Brain microvascular endothelial cell (primary cell): ENCODE results near the gene CFAP74.
"Not testable (repeated sequence)": the region's sequence is repeated elsewhere in the genome, so short reads cannot be mapped to it uniquely, and the experiment has no call there.

Source experiments
- DNase-seq: peaks from one replicate; pipeline ENCODE4 v3.0.0-alpha.2; 2020
- H3K27ac ChIP-seq: fragments of 250-450 bp; sonication (Bioruptor Pico); 2 replicates; pipeline ENCODE4 v1.5.1; 2020; ENCODE audit warnings: mild to moderate bottlenecking, moderate library complexity
- H3K27me3 ChIP-seq: fragments of 250-450 bp; sonication (Bioruptor Pico); replicated peaks from 2 replicates; pipeline ENCODE4 v1.5.1; 2020; ENCODE audit warnings: mild to moderate bottlenecking
- H3K36me3 ChIP-seq: fragments of 250-450 bp; sonication (Bioruptor Pico); replicated peaks from 2 replicates; pipeline ENCODE4 v1.5.1; 2020; ENCODE audit warnings: mild to moderate bottlenecking
- H3K4me3 ChIP-seq: 2 replicates; pipeline ENCODE4 v1.5.1; 2011; ENCODE audit warnings: low read depth, mild to moderate bottlenecking, control low read depth, low read length, moderate library complexity
- CTCF ChIP-seq: IDR thresholded peaks from 2 replicates; pipeline ENCODE4 v1.5.1; 2011; ENCODE audit warnings: low read depth, mild to moderate bottlenecking, moderate library complexity, low read length, control low read depth, inconsistent platforms; ENCODE audit errors: missing control alignments
- in situ Hi-C: cut with HindIII; loops from 2 replicates; pipeline ENCODE4 v1.10.0; 2017; ENCODE audit warnings: low sequenced_read_pairs, low pct_ligation_motif_present

Gene CFAP74

GRCh38 chr1:1937549-1938275, 65.9 kb downstream of the CFAP74 start:
- Histone ChIP-seq H3K36me3 (no peaks in the 10 kb centered on the region), H3K4me3 (no peak overlapping the region), H3K27me3 (peaks cover 14% of the 10 kb centered on the region), H3K27ac (no peak overlapping the region)
- DNase-seq = no peak
- in situ Hi-C loops = no loop called here
- TF ChIP-seq CTCF = no peak

GRCh38 chr1:1937061-1937460, 66.5 kb downstream of the CFAP74 start:
- Histone ChIP-seq H3K4me3 (no peak overlapping the region), H3K27ac (no peak overlapping the region), H3K27me3 (peaks cover 11% of the 10 kb centered on the region), H3K36me3 (no peaks in the 10 kb centered on the region)
- in situ Hi-C loops = no loop called here
- no peak for TF ChIP-seq CTCF
- no peak for DNase-seq

GRCh38 chr1:1934848-1935247, 68.7 kb downstream of the CFAP74 start:
- in situ Hi-C loops, DNase-seq, H3K36me3 ChIP-seq, H3K27ac ChIP-seq, H3K4me3 ChIP-seq, H3K27me3 ChIP-seq: not testable (repeated sequence)

- in situ Hi-C loops = no loop called here
- no peak overlapping the region for H3K27ac ChIP-seq
- no peak overlapping the region for H3K4me3 ChIP-seq
- DNase-seq = no peak
- H3K36me3 ChIP-seq = no peaks in the 10 kb centered on the region
- TF ChIP-seq CTCF = no peak
- H3K27me3 ChIP-seq = no peaks in the 10 kb centered on the region
These were observed 73.7 kb downstream of the CFAP74 start for GRCh38 chr1:1929639-1930545.

GRCh38 chr1:1929102-1929638, 74.4 kb downstream of the CFAP74 start:
- Histone ChIP-seq H3K36me3 (no peaks in the 10 kb centered on the region), H3K27ac (no peak overlapping the region), H3K27me3 (no peaks in the 10 kb centered on the region), H3K4me3 (no peak overlapping the region)
- in situ Hi-C loops = no loop called here
- no peak for DNase-seq
- TF ChIP-seq CTCF = no peak
